Activated naive CD8-positive, alpha-beta T cell treated with anti-CD3 and anti-CD28 coated beads, Interleukin-2, amount 50 U/mL, for 24 hours (primary cell): ENCODE data around the gene HPX.
A peak's percentile ranks its signal among the peaks of the same experiment; 100 is the strongest.

Source experiments
- ATAC-seq: fragments of 150-1000 bp; cut with Tn5 transposase; one replicate; pipeline ENCODE4 v1.10.0; 2021
- DNase-seq: peaks from one replicate; pipeline ENCODE4 v3.0.0; 2021
- H3K27ac Mint-ChIP-seq: one replicate; pipeline ENCODE4 v1.8.0; 2021; ENCODE audit warnings: mild to moderate bottlenecking, mixed read lengths
- H3K27me3 Mint-ChIP-seq: one replicate; pipeline ENCODE4 v1.8.0; 2021; ENCODE audit warnings: mixed read lengths
- H3K36me3 Mint-ChIP-seq: one replicate; pipeline ENCODE4 v1.8.0; 2021; ENCODE audit warnings: low read depth, mixed read lengths
- H3K4me1 Mint-ChIP-seq: one replicate; pipeline ENCODE4 v1.8.0; 2021; ENCODE audit warnings: mixed read lengths
- H3K4me3 Mint-ChIP-seq: one replicate; pipeline ENCODE4 v1.8.0; 2021; ENCODE audit warnings: mild to moderate bottlenecking, moderate library complexity, mixed read lengths
- H3K9me3 Mint-ChIP-seq: one replicate; pipeline ENCODE4 v1.8.0; 2021; ENCODE audit warnings: mixed read lengths

HPX gene

GRCh38 chr11:6448574-6448973, 7.8 kb upstream of the HPX start:
- Mint-ChIP-seq H3K4me3 (no peak overlapping the region), H3K27ac (no peak overlapping the region), H3K9me3 (no peaks in the 10 kb centered on the region), H3K27me3 (no peaks in the 10 kb centered on the region), H3K36me3 (no peaks in the 10 kb centered on the region), H3K4me1 (no peaks in the 10 kb centered on the region)
- no peak for ATAC-seq
- DNase-seq, result no peak

- no peaks in the 10 kb centered on the region for H3K36me3 Mint-ChIP-seq
- H3K27ac Mint-ChIP-seq, result no peak overlapping the region
- H3K9me3 Mint-ChIP-seq, result no peaks in the 10 kb centered on the region
- DNase-seq, result peak; percentile 61
- H3K27me3 Mint-ChIP-seq, result no peaks in the 10 kb centered on the region
- no peaks in the 10 kb centered on the region for H3K4me1 Mint-ChIP-seq
- peak; percentile 64 for ATAC-seq
- H3K4me3 Mint-ChIP-seq, result no peak overlapping the region
These were observed 2.6 kb upstream of the HPX start for GRCh38 chr11:6443269-6444003.

DNA sequence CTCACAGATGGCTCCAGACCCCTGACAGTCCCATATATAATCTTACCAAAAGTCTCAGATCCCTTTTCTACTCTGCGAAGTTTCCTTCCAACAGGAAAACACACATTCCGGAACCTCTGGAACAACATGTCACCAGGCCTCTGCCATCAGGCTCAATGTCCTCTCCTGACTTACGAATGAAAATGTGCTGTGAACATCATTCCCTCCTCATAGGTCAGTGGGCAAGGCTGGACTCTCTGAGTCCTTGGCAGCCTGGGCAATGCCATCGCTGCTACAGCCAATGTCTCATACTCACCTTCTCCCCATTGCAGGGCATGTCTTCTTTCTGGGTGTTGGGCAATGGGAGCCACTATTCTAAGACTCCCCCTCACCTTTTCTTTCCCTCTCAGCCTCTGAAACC, 1.7 kb upstream of the HPX start:
- Mint-ChIP-seq H3K4me3 (no peak overlapping the region), H3K27ac (no peak overlapping the region), H3K36me3 (no peaks in the 10 kb centered on the region), H3K4me1 (no peaks in the 10 kb centered on the region), H3K27me3 (no peaks in the 10 kb centered on the region), H3K9me3 (no peaks in the 10 kb centered on the region)
- ATAC-seq (no peak), DNase-seq (no peak)

GRCh38 chr11:6438979-6439571, 1.7 kb downstream of the HPX start:
- Mint-ChIP-seq H3K27ac (no peak overlapping the region), H3K9me3 (no peaks in the 10 kb centered on the region), H3K4me1 (no peaks in the 10 kb centered on the region), H3K36me3 (no peaks in the 10 kb centered on the region), H3K4me3 (no peak overlapping the region), H3K27me3 (no peaks in the 10 kb centered on the region)
- DNase-seq, result peak; percentile 29
- no peak for ATAC-seq

DNA sequence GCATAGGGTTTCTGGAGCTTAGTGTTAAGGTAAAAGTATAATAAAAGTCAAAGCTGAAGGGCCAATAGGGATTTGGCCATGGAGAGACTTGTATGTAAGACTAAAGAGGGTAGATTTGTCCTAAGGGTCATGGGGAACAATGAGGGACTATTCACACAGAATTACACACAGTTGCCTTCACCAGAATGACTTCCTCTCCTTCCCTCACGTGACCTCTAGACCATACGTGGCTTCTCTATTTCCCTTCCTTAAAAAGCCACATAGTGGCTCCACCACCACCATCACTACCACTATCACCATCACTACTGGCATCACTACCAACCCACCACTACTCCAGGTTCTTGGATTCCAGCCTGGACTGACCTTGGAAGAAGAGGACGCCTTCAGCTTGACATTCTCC, 2.8 kb downstream of the HPX start:
- Mint-ChIP-seq H3K27me3 (no peaks in the 10 kb centered on the region), H3K4me3 (no peak overlapping the region), H3K27ac (no peak overlapping the region), H3K36me3 (no peaks in the 10 kb centered on the region), H3K4me1 (no peaks in the 10 kb centered on the region), H3K9me3 (no peaks in the 10 kb centered on the region)
- no peak for ATAC-seq
- DNase-seq, result no peak

- H3K36me3 Mint-ChIP-seq, result no peaks in the 10 kb centered on the region
- H3K27me3 Mint-ChIP-seq, result no peaks in the 10 kb centered on the region
- ATAC-seq, result no peak
- H3K4me3 Mint-ChIP-seq, result no peak overlapping the region
- DNase-seq, result no peak
- no peaks in the 10 kb centered on the region for H3K4me1 Mint-ChIP-seq
- H3K9me3 Mint-ChIP-seq, result no peaks in the 10 kb centered on the region
- no peak overlapping the region for H3K27ac Mint-ChIP-seq
These were observed 3.4 kb downstream of the HPX start for GRCh38 chr11:6437423-6437822.

DNA sequence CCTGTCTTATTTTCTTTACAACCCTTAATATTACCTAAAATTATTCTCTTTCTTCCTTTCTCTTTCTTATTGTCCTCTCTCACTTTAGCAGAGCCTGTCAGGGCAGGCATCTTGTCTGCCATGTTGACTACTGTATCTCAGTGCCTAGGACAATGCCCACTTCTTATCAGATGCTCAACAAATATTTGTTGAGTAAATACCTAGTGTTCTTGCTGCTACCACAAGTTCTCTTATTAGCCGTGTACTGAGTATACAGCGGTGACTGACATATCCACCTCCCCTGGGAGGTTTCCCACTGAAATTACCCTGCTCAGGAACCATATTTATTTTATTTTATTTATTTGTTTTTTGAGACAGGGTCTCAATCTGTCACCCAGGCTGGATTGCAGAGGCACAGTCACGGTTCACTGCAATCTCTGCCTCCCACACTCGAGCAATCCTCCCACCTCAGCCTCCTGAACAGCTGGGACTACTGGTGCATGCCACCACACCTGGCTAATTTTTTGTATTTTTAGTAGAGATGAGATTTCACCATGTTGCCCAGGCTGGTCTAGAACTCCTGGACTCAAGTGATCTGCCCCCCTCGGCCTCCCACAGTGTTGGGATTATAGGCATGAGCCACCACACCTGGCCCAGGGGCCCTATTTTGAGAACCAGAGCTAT, 6.7 kb downstream of the HPX start:
- Mint-ChIP-seq H3K27ac (no peak overlapping the region), H3K4me1 (no peaks in the 10 kb centered on the region), H3K4me3 (no peak overlapping the region), H3K36me3 (no peaks in the 10 kb centered on the region), H3K27me3 (no peaks in the 10 kb centered on the region), H3K9me3 (no peaks in the 10 kb centered on the region)
- DNase-seq, result no peak
- no peak for ATAC-seq

DNA sequence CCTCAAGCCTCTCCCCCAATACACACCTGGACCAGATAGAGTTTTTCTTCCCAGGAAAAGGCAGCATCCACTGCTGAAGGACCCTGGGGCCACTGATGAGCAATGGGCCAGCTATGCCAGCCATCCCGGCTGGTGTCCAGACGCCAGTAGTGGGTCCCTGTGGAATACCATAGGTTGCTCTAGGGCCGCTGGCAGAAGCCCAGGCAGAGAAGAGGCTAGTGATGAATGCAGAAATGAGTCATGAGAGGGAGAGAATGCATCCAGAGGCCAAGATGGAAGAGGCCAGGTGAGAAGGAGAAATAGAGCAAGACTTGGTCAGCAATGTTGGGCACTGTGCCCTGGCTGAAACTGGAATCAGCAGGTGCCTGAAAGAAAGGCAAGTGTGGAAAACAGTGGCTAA, 8.9 kb downstream of the HPX start:
- H3K9me3 Mint-ChIP-seq, result no peaks in the 10 kb centered on the region
- no peaks in the 10 kb centered on the region for H3K27me3 Mint-ChIP-seq
- ATAC-seq (no peak), DNase-seq (no peak)
- H3K27ac Mint-ChIP-seq, result no peak overlapping the region
- no peaks in the 10 kb centered on the region for H3K4me1 Mint-ChIP-seq
- H3K4me3 Mint-ChIP-seq, result no peak overlapping the region
- no peaks in the 10 kb centered on the region for H3K36me3 Mint-ChIP-seq

DNA sequence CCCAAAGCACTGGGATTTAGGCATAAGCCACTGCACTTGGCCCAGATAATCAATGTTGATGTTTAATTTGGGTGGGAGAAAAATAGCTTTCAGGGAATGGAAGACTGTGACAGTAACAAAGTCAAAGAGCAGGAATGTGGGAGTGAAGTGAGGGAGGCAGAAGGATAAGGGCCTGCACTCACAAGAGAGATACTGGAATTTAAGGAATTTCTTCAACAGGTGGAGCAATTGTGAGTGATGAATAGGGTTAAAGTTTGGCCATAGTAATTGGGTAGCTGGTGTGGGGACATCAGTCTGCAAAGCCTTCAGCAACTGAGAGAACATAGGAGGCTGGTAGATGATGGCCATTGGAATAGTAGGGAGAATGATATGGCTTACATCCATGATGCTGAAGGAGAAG, 13.3 kb downstream of the HPX start:
- no peaks in the 10 kb centered on the region for H3K9me3 Mint-ChIP-seq
- DNase-seq, result no peak
- no peaks in the 10 kb centered on the region for H3K36me3 Mint-ChIP-seq
- no peak for ATAC-seq
- H3K4me3 Mint-ChIP-seq, result no peak overlapping the region
- H3K27ac Mint-ChIP-seq, result no peak overlapping the region
- H3K27me3 Mint-ChIP-seq, result peaks cover 16% of the 10 kb centered on the region
- H3K4me1 Mint-ChIP-seq, result no peaks in the 10 kb centered on the region

DNA sequence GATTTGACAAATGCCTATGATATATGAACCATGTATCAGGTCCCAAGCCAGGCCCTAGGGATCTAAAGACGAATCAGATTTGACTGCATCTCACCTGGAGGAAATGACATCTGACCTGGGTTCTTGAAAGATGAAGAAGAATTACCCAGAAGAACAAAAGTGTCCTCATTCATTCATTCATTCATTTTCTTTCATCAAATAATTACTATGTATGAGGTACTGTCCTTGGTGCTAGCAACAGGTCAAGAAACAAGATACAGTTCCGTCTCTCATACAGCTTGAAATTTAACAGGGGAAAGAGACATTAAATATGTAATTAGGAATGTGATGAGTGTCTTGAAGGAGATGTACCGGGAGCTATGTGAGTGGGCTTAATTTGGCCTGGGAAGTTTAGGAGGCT, 20.1 kb downstream of the HPX start:
- Mint-ChIP-seq H3K36me3 (no peaks in the 10 kb centered on the region), H3K27me3 (peaks cover 20% of the 10 kb centered on the region), H3K9me3 (no peaks in the 10 kb centered on the region), H3K27ac (no peak overlapping the region), H3K4me1 (peaks cover 9% of the 10 kb centered on the region), H3K4me3 (no peak overlapping the region)
- ATAC-seq (no peak), DNase-seq (no peak)

DNA sequence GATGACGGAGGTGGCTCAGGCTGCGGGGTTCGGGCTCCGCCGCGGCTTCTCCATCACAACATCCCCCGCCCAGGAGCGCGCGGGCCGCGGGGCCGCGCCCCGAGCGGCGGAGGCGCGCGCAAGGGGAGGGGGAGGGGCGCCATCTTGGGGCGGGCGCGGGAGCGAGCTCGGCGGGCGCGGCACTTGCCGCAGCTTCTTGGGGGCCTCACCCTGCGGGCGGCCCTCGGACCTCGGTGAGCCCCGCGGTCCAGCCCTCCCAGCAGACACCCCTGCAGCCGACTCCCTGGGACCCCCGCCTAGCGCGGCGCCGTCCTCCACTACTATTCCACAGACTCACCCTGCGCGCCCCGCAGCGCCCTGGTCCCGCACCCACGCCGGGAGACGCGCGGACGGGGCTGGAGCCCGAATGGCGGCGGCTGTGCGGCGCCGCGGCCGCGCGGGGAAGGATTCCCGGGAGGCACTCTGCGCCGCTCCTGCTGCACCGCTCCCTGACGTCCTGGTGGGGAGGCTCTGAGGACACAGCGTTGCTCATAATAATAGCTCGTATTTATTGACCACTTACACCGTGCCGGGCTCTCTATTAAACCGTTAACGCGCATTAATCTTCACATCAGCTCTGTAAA, 21.7 kb downstream of the HPX start, which contains the start of gene APBB1:
APBB1 (minus strand) TSS at position 86 of the 623 bp plus-strand sequence. CDS start 7,747 bp downstream, outside the sequence.
- H3K9me3 Mint-ChIP-seq, result no peaks in the 10 kb centered on the region
- H3K4me1 Mint-ChIP-seq, result peaks cover 9% of the 10 kb centered on the region
- peaks cover 12% of the 10 kb centered on the region for H3K27me3 Mint-ChIP-seq
- H3K36me3 Mint-ChIP-seq, result no peaks in the 10 kb centered on the region
- H3K4me3 Mint-ChIP-seq, result peak within 1 kb of the TSS; percentile 74
- peak within 1 kb of the TSS; percentile 67 for H3K27ac Mint-ChIP-seq
- DNase-seq, result peak; percentile 74
- peak; percentile 45 for ATAC-seq

DNA sequence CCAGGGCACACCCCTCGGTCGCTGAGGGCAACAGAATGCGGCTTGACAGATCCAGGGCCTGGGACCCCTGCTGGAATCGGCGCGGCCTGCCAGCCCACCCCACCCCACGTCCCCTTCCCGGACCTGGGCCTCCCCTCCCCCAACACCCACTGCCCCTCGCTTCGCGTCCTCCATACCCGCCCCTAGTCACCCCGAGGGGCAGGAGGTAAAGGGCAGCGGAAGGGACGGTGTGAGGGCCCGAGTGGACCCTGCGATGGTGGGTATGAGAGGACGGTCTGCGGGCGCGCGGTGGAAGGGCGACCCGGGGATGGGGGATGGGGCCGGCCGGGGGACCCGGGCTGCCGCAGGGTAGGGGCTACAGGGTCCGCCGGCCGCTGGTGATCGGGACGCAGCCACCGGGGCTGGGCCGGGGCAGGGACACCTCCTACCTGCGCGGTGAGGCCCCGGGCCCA, 22.2 kb downstream of the HPX start:
- ATAC-seq, result no peak
- Mint-ChIP-seq H3K4me1 (peaks cover 9% of the 10 kb centered on the region), H3K27me3 (peaks cover 7% of the 10 kb centered on the region), H3K27ac (no peak overlapping the region), H3K9me3 (no peaks in the 10 kb centered on the region), H3K36me3 (no peaks in the 10 kb centered on the region), H3K4me3 (no peak overlapping the region)
- DNase-seq, result no peak

DNA sequence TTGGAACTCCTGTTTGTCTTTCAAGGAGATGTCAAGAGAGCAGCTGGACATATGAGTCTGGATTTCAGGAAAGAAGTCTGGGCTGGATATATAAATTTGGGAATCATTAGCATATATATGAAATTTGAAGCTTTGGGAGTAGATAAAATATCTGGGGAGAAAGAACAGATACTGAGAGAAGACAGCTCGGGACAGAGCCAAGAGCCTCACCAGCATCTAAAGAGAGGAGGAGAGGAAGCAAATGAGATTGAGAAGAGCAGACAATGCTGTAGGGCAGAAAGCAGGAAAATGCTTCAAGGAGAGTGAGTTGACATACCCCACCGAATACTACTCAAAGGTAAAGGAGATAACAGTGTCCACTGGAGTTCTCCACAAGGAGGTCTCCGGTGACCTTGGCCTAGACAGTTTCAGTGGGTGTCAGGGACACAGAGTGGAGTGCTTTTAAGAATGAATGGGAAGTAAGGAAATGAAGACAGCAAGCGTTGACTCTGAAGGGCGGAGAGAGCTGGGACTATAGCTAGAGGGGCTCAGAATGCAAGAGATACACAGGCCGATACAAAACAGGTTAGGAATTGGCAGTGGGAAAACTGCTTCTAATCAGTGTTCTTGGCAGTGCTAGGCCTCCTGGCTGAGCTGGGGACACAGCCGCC, 22.8 kb downstream of the HPX start:
- H3K9me3 Mint-ChIP-seq, result no peaks in the 10 kb centered on the region
- DNase-seq (no peak), ATAC-seq (no peak)
- no peaks in the 10 kb centered on the region for H3K36me3 Mint-ChIP-seq
- no peak overlapping the region for H3K27ac Mint-ChIP-seq
- H3K27me3 Mint-ChIP-seq, result peaks cover 4% of the 10 kb centered on the region
- H3K4me1 Mint-ChIP-seq, result peaks cover 12% of the 10 kb centered on the region
- no peak overlapping the region for H3K4me3 Mint-ChIP-seq

DNA sequence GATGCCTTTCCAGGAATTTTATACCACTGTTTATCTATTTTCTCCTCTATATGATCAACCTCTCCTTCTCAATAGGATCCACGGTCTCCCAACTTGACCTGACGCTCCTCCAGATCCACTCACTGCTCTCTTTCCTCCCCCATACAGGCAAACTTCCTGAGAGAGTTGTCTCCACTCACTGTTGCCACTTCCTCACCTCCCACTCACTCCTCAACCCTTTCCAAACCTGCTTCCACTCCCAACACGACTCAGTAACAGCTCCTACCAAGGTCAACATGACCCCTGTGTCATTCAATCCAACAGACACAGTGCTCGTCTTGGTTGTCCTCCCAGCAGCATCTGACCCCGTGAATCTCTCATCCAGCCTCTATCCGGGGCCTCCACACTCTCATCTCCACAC, 25.0 kb downstream of the HPX start:
- Mint-ChIP-seq H3K27me3 (peaks cover under 1% of the 10 kb centered on the region), H3K9me3 (no peaks in the 10 kb centered on the region), H3K4me1 (peaks cover 19% of the 10 kb centered on the region), H3K27ac (no peak overlapping the region), H3K36me3 (no peaks in the 10 kb centered on the region), H3K4me3 (no peak overlapping the region)
- ATAC-seq, result no peak
- no peak for DNase-seq
